H1 (cell line): ENCODE results near the gene CCNL2.
"Not testable (repeated sequence)": the region's sequence is repeated elsewhere in the genome, so short reads cannot be mapped to it uniquely, and the experiment has no call there.

ENCODE experiments used
- CHD7 ChIP-seq: fragments of 300-600 bp; sonication (generic); IDR thresholded peaks from 2 replicates; pipeline ENCODE4 v1.7.1; 2012; ENCODE audit warnings: low read length, moderate library complexity, mild to moderate bottlenecking, inconsistent platforms; ENCODE audit not compliant: insufficient replicate concordance
- CTCF ChIP-seq, 3 experiments: IDR thresholded peaks; 1 replicate in 2 of 3; 2 replicates in 1 of 3; pipeline versions ENCODE4 v1.5.1 to v1.6.1; 2011; ENCODE audit warnings: low read length in 3 of 3, mild to moderate bottlenecking in 3 of 3, inconsistent platforms in 2 of 3, low read depth in 1 of 3, moderate library complexity in 1 of 3; ENCODE audit not compliant: insufficient read depth in 1 of 3; ENCODE audit errors: control extremely low read depth in 1 of 3
- EZH2 ChIP-seq: fragments of 200-600 bp; sonication (generic); IDR thresholded peaks from 2 replicates; pipeline ENCODE4 v1.7.1; 2012; ENCODE audit warnings: low read depth, mild to moderate bottlenecking, moderate library complexity, low read length, inconsistent platforms; ENCODE audit not compliant: severe bottlenecking
- NANOG ChIP-seq: IDR thresholded peaks from 2 replicates; pipeline ENCODE4 v1.6.1; 2011; ENCODE audit warnings: low read length, low read depth, mild to moderate bottlenecking, inconsistent platforms; ENCODE audit not compliant: insufficient read depth, poor library complexity, severe bottlenecking
- POLR2A ChIP-seq, 2 experiments: IDR thresholded peaks; 1 replicate in 1 of 2; 2 replicates in 1 of 2; pipeline ENCODE4 v1.6.1; 2011; ENCODE audit warnings: low read depth in 2 of 2, low read length in 2 of 2, mild to moderate bottlenecking in 2 of 2; ENCODE audit errors: control extremely low read depth in 1 of 2
- RAD21 ChIP-seq, 2 experiments: IDR thresholded peaks in 1 of 2; conservative IDR thresholded peaks in 1 of 2; 2 replicates each; pipeline ENCODE4 v1.6.1; 2011; ENCODE audit warnings: low read depth in 2 of 2, low read length in 2 of 2, improper control_type of control experiment in 1 of 2, inconsistent platforms in 1 of 2, mild to moderate bottlenecking in 1 of 2, moderate library complexity in 1 of 2
- RFX5 ChIP-seq: IDR thresholded peaks from 2 replicates; pipeline ENCODE4 v1.6.1; 2011; ENCODE audit warnings: low read depth, low read length, improper control_type of control experiment, borderline replicate concordance
- RNF2 ChIP-seq: fragments of 200-900, 300-1000 bp; sonication (generic); IDR thresholded peaks from 2 replicates; pipeline ENCODE4 v1.7.1; 2016; ENCODE audit warnings: borderline replicate concordance, low read depth, mild to moderate bottlenecking, antibody characterized with exemption, low read length; ENCODE audit not compliant: poor library complexity, severe bottlenecking; ENCODE audit errors: missing control alignments
- SP1 ChIP-seq: IDR thresholded peaks from 2 replicates; pipeline ENCODE4 v1.6.1; 2011; ENCODE audit warnings: low read depth, low read length
- ZNF274 ChIP-seq: IDR thresholded peaks from 2 replicates; pipeline ENCODE4 v1.7.0; 2012; ENCODE audit warnings: low read length, borderline replicate concordance; ENCODE audit errors: extremely low read depth

GRCh38 chr1:1370094-1370493, 29.0 kb downstream of the CCNL2 start:
- TF ChIP-seq CHD7; ZNF274; CTCF (IDR thresholded peaks at IDR 0.05; ENCODE audit: control extremely low read depth in 1 of 3, insufficient read depth in 1 of 3, low read depth in 1 of 3, low read length in 3 of 3); POLR2A (IDR thresholded peaks at IDR 0.05; ENCODE audit: control extremely low read depth in 1 of 2, low read depth in 2 of 2, low read length in 2 of 2); RAD21 (IDR thresholded peaks at IDR 0.05 in 1 of 2, conservative IDR thresholded peaks at IDR 0.05 in 1 of 2; ENCODE audit: low read depth in 2 of 2, low read length in 2 of 2); SP1; EZH2; RNF2; RFX5; NANOG: not testable (repeated sequence)
